Activated T-cell treated with anti-CD3 and anti-CD28 coated beads, Interleukin-2, amount 50 U/mL, for 24 hours (primary cell): ENCODE data around the gene ADAMTS10.

ENCODE experiments used
- DNase-seq: peaks from one replicate; pipeline ENCODE4 v3.0.0-alpha.2; 2020
- H3K27ac Mint-ChIP-seq: 2 replicates; pipeline ENCODE4 v1.8.0; 2020; ENCODE audit warnings: mild to moderate bottlenecking, mixed read lengths
- H3K27me3 Mint-ChIP-seq: 2 replicates; pipeline ENCODE4 v1.8.0; 2020; ENCODE audit warnings: mixed read lengths
- H3K36me3 Mint-ChIP-seq: 2 replicates; pipeline ENCODE4 v1.8.0; 2020; ENCODE audit warnings: low read depth, mixed read lengths
- H3K4me1 Mint-ChIP-seq: 2 replicates; pipeline ENCODE4 v1.8.0; 2020; ENCODE audit warnings: low read depth, mixed read lengths
- H3K4me3 Mint-ChIP-seq: 2 replicates; pipeline ENCODE4 v1.8.0; 2020; ENCODE audit warnings: mild to moderate bottlenecking, moderate library complexity, mixed read lengths
- H3K9me3 Mint-ChIP-seq: 2 replicates; pipeline ENCODE4 v1.8.0; 2020; ENCODE audit warnings: mixed read lengths

The ADAMTS10 gene

GRCh38 chr19:8612807-8613171, 2.3 kb upstream of the ADAMTS10 start:
- no peaks in the 10 kb centered on the region for H3K36me3 Mint-ChIP-seq
- H3K9me3 Mint-ChIP-seq = no peaks in the 10 kb centered on the region
- H3K4me1 Mint-ChIP-seq = peaks cover 33% of the 10 kb centered on the region
- no peak overlapping the region for H3K4me3 Mint-ChIP-seq
- DNase-seq = peak; percentile 34
- no peak overlapping the region for H3K27ac Mint-ChIP-seq
- peaks cover 2% of the 10 kb centered on the region for H3K27me3 Mint-ChIP-seq

- Mint-ChIP-seq H3K27me3 (peaks cover 2% of the 10 kb centered on the region), H3K9me3 (no peaks in the 10 kb centered on the region), H3K4me1 (peaks cover 33% of the 10 kb centered on the region), H3K36me3 (no peaks in the 10 kb centered on the region), H3K27ac (no peak overlapping the region), H3K4me3 (peak overlapping the region; percentile 44)
- DNase-seq = peak; percentile 34
Observed at GRCh38 chr19:8611877-8612806, 1.6 kb upstream of the ADAMTS10 start.

GRCh38 chr19:8611391-8611876, 919 bp upstream of the ADAMTS10 start:
- Mint-ChIP-seq H3K4me1 (peaks cover 33% of the 10 kb centered on the region), H3K4me3 (peak overlapping the region; percentile 39), H3K9me3 (no peaks in the 10 kb centered on the region), H3K27ac (no peak overlapping the region), H3K36me3 (no peaks in the 10 kb centered on the region), H3K27me3 (peaks cover 2% of the 10 kb centered on the region)
- no peak for DNase-seq

DNA sequence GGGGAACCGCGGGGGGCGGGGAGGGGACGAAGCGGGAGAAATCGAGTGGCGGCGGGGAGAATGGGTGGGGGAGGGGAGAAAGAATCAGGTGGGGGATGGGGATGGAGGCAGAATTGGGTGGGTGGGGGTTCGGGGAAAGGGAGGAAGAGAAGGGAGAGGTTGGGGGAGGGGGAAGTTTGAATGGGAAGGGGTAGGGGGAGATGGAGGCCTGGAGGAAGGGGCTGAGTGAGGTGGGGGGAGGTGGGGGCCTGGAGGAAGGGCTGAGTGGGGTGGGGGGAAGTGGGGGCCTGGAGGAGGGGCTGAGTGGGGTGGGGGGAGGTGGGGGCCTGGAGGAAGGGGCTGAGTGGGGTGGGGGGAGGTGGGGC, 403 bp upstream of the ADAMTS10 start:
- no peaks in the 10 kb centered on the region for H3K36me3 Mint-ChIP-seq
- peaks cover 33% of the 10 kb centered on the region for H3K4me1 Mint-ChIP-seq
- DNase-seq = no peak
- H3K27ac Mint-ChIP-seq = no peak overlapping the region
- peaks cover 2% of the 10 kb centered on the region for H3K27me3 Mint-ChIP-seq
- no peak overlapping the region for H3K4me3 Mint-ChIP-seq
- no peaks in the 10 kb centered on the region for H3K9me3 Mint-ChIP-seq

DNA sequence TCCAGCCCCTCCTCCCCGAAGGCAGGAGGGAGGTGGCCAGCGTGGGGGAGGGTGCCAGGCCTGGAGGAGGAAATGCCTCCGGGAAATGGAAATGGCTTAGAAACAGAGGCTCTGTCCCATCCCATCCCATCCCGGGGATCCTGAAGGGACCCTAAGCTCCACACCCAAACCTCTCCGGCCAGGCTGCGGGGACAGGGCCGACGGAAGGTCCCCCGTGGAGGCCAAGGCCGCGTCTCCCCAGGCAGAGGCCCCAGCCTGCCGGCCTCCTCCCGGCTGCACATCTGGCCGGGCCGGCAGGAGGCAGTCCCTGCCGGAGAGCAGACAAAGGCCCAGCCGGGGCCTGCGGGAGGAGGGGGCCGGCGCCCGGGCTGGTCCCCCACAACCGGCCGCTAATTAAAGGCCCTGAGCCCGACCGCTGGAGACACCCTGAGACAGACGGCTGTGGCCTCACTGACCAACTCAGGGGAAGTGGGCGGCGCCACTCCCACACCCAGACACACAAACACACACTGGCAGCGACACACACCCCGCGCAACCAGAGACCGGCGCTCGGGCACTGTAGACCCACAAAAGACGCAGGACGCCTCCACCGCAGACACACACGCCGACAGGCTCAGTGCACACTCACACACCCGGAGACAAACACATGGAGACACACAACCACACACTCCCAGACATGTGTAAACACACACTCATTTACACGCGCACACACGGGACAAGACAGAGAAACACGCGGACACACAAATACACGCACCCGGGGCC, 1.1 kb downstream of the ADAMTS10 start:
- H3K4me3 Mint-ChIP-seq = peak overlapping the region; percentile 79
- H3K27ac Mint-ChIP-seq = peak overlapping the region; percentile 83
- peaks cover 2% of the 10 kb centered on the region for H3K27me3 Mint-ChIP-seq
- peaks cover 25% of the 10 kb centered on the region for H3K4me1 Mint-ChIP-seq
- H3K36me3 Mint-ChIP-seq = peaks cover 10% of the 10 kb centered on the region
- DNase-seq = peak; percentile 56
- no peaks in the 10 kb centered on the region for H3K9me3 Mint-ChIP-seq

GRCh38 chr19:8608941-8609278, 1.6 kb downstream of the ADAMTS10 start:
- H3K27ac Mint-ChIP-seq = no peak overlapping the region
- peak overlapping the region; percentile 28 for H3K4me3 Mint-ChIP-seq
- no peaks in the 10 kb centered on the region for H3K9me3 Mint-ChIP-seq
- DNase-seq = no peak
- H3K4me1 Mint-ChIP-seq = peaks cover 25% of the 10 kb centered on the region
- peaks cover 2% of the 10 kb centered on the region for H3K27me3 Mint-ChIP-seq
- H3K36me3 Mint-ChIP-seq = peaks cover 10% of the 10 kb centered on the region

- H3K4me1 Mint-ChIP-seq = peaks cover 22% of the 10 kb centered on the region
- peaks cover 2% of the 10 kb centered on the region for H3K27me3 Mint-ChIP-seq
- H3K27ac Mint-ChIP-seq = no peak overlapping the region
- no peak for DNase-seq
- H3K36me3 Mint-ChIP-seq = peaks cover 10% of the 10 kb centered on the region
- H3K4me3 Mint-ChIP-seq = no peak overlapping the region
- H3K9me3 Mint-ChIP-seq = no peaks in the 10 kb centered on the region
Observed at GRCh38 chr19:8607386-8607785, 3.1 kb downstream of the ADAMTS10 start.

- Mint-ChIP-seq H3K27me3 (peaks cover 2% of the 10 kb centered on the region), H3K4me1 (peaks cover 12% of the 10 kb centered on the region), H3K4me3 (no peak overlapping the region), H3K9me3 (no peaks in the 10 kb centered on the region), H3K27ac (no peak overlapping the region), H3K36me3 (peaks cover 17% of the 10 kb centered on the region)
- DNase-seq = no peak
Observed at GRCh38 chr19:8605514-8605913, 5.0 kb downstream of the ADAMTS10 start.

DNA sequence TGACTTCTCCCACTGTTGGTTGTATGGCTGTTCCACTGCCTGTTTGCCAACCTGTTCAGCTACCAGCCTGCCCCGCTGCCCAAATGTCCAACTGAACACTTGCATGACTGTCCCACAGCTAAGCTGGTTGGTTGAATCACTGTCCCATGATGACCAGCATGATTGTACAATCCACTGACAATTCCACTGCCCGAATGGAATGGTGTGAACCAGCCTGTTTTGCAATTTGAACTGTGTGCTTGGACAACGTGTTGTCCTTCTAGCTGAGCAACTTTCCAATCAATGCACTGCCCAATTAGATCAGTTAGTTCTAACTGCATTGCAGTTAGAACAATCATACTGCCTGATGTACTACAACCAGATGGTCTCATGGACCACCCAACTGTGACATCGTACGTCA, 8.7 kb downstream of the ADAMTS10 start:
- Mint-ChIP-seq H3K4me1 (no peaks in the 10 kb centered on the region), H3K27ac (no peak overlapping the region), H3K4me3 (no peak overlapping the region), H3K36me3 (peaks cover 22% of the 10 kb centered on the region), H3K27me3 (no peaks in the 10 kb centered on the region), H3K9me3 (no peaks in the 10 kb centered on the region)
- DNase-seq = no peak

- peaks cover 22% of the 10 kb centered on the region for H3K36me3 Mint-ChIP-seq
- no peaks in the 10 kb centered on the region for H3K27me3 Mint-ChIP-seq
- H3K9me3 Mint-ChIP-seq = no peaks in the 10 kb centered on the region
- H3K4me1 Mint-ChIP-seq = no peaks in the 10 kb centered on the region
- no peak for DNase-seq
- H3K4me3 Mint-ChIP-seq = no peak overlapping the region
- no peak overlapping the region for H3K27ac Mint-ChIP-seq
Observed at GRCh38 chr19:8600816-8601215, 9.7 kb downstream of the ADAMTS10 start.

GRCh38 chr19:8600064-8600463, 10.5 kb downstream of the ADAMTS10 start:
- no peaks in the 10 kb centered on the region for H3K9me3 Mint-ChIP-seq
- DNase-seq = no peak
- H3K4me1 Mint-ChIP-seq = no peaks in the 10 kb centered on the region
- no peak overlapping the region for H3K27ac Mint-ChIP-seq
- H3K36me3 Mint-ChIP-seq = peaks cover 17% of the 10 kb centered on the region
- H3K4me3 Mint-ChIP-seq = no peak overlapping the region
- H3K27me3 Mint-ChIP-seq = no peaks in the 10 kb centered on the region

DNA sequence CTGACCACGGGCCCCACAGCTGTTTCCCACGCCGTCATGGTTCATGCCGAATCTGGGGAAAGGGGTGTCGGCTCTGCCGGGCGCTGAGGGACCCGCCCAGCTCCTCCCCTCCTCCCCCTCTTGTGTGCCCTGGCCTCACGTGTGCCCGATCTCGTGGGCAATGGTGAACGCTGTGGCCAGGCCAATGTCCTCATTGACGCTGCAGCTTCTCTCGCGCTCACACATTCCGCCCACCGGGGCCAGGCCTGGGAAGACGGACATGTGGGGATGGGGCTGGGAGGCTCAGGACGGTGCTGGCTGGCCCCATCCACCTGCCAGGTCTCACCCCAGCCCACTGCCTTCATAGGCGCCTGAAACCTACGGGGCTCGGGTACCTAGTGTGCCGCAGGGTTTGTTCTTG, 14.3 kb downstream of the ADAMTS10 start:
- Mint-ChIP-seq H3K4me3 (no peak overlapping the region), H3K9me3 (no peaks in the 10 kb centered on the region), H3K27me3 (no peaks in the 10 kb centered on the region), H3K36me3 (peaks cover 6% of the 10 kb centered on the region), H3K4me1 (peaks cover 22% of the 10 kb centered on the region), H3K27ac (no peak overlapping the region)
- DNase-seq = no peak

GRCh38 chr19:8595651-8596050, 14.9 kb downstream of the ADAMTS10 start:
- Mint-ChIP-seq H3K4me3 (no peak overlapping the region), H3K4me1 (peaks cover 22% of the 10 kb centered on the region), H3K9me3 (no peaks in the 10 kb centered on the region), H3K27ac (no peak overlapping the region), H3K36me3 (peaks cover 6% of the 10 kb centered on the region), H3K27me3 (no peaks in the 10 kb centered on the region)
- DNase-seq = no peak

- Mint-ChIP-seq H3K9me3 (no peaks in the 10 kb centered on the region), H3K4me3 (no peak overlapping the region), H3K27ac (no peak overlapping the region), H3K27me3 (no peaks in the 10 kb centered on the region), H3K4me1 (peaks cover 22% of the 10 kb centered on the region), H3K36me3 (peaks cover 6% of the 10 kb centered on the region)
- DNase-seq = no peak
Observed at GRCh38 chr19:8593931-8594330, 16.6 kb downstream of the ADAMTS10 start.
